HG03457 (cell line): ENCODE measurements around the gene PEX5L.
"Not testable (repeated sequence)": the region's sequence is repeated elsewhere in the genome, so short reads cannot be mapped to it uniquely, and the experiment has no call there.

Experiments
- ATAC-seq: cut with Tn5 transposase; IDR thresholded peaks from one replicate; pipeline ENCODE4 v1.9.1; 2021; ENCODE audit warnings: moderate number of reproducible peaks; ENCODE audit not compliant: unreplicated experiment

The PEX5L gene

DNA sequence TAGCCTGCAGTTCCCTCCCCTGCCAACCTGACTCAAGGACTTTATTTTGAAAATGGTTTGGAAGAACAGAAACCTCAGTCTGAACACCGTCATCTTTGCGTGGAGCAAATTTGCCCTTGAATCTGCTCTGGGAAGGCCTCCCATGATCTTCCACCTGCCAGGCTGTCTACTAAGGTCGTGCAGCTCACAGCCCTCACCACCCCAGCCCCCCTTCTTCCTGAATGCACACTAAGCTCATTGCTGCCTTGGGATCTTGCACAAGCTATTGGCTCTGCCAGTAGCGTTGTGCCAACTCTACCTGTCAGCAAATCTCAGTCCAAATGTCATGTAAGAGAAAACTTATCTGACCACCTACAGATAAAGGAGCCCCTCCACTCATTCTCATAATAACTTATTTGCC is 242.4 kb downstream of the PEX5L start:
- no peak for ATAC-seq

DNA sequence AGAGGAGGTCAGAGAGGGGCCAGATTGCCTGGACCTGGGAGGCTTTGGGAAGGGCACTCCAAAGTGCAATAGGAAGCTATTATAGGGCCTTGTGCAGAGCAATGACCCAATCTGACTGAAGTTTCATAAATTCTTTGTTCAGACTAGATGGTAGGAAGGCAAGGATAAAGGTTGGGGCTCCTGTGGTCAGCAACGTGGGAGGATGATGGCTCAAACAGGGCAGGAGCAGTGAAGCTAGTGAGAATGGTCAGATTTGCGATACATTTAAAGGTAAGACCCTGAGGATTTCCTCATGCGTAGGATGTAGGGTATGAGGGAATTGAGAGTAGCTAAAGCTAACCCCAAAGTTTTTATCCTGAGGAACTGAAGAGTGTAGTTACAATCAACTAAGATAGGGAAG is 244.9 kb downstream of the PEX5L start:
- no peak for ATAC-seq

DNA sequence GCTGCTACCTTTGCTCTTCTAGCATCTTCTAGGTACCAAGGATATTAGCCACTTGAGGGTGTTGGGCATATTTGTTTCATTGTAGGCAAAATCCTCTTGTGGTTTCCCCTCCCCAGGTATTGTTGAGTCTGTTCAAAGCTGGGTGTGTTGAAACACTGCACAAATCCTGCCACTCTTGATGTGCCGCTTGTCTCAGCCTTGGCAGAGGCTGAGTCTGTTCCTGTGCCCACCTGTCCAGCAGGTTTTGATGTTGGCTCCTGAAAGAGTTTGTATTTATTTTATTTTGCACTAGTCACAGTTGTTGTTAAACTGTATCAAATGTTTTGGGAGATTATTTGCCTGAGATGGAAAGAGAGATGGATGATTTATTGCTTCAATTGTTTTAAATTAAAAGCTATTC is 247.7 kb downstream of the PEX5L start:
- ATAC-seq: no peak

DNA sequence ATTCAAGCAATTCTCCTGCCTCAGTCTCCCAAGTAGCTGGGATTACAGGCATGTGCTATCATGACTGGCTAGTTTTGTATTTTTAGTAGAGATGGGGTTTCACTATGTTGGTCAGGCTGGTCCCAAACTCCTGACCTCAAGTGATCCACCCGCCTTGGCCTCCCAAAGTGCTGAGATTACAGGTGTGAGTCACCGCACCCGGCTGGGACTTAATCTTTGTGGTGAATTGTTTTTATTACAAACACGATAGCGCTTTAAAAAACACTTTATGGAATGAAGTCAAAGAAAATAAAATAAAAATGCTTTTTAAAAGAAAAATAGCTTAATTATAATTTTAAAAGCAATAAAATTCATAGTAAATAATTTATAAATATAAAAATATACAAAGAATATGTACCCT is 253.9 kb downstream of the PEX5L start:
- ATAC-seq: not testable (repeated sequence)

DNA sequence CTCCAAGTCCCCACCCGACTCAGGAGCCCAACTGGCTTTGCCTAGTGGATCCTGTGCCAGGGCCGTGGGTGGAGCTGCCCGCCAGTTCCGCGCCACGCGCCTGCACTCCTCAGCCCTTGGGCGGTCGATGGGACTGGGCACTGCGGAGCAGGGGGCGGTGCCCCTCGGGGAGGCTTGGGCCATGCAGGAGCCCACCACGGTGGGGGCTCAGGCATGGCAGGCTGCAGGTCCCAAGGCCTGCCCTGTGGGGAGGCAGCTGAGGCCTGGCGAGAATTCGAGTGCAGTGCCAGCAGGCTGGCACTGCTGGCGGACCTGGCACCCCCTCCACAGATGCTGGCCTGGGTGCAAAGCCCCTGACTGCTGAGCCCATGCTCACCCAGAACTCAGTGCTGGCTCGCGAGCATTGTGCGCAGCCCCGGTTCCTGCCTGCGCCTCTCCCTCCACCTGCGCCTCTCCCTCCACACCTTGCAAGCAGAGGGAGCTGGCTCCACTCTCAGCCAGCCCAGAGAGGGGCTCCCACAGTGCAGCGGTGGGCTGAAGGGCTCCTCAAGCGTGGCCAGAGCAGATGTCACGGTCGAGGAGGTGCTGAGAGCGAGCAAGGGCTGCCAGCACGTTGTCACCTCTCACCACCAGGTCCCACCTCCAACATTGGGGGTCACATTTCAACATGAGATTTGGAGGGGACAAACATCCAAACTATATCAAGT is 261.2 kb downstream of the PEX5L start:
- no peak for ATAC-seq

DNA sequence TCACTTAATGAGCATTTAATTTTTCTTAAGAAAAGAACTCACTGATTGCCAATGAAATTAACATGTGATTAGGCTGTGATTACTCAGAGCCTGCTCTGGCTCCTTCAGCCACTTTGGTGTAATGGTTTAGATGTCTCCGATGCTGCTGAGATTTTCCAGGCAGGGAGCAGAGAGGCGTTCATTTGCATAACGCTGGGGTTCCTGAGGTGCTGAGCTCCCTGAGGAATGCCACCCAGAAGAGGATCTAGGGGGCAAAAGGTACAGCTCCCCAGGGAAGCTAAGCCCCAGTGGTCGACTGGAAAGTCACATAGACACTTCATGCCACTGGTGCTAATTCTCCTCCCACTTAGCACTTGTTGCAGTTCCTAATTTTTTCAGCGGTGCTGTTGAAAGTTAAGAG is 264.4 kb downstream of the PEX5L start:
- no peak for ATAC-seq

DNA sequence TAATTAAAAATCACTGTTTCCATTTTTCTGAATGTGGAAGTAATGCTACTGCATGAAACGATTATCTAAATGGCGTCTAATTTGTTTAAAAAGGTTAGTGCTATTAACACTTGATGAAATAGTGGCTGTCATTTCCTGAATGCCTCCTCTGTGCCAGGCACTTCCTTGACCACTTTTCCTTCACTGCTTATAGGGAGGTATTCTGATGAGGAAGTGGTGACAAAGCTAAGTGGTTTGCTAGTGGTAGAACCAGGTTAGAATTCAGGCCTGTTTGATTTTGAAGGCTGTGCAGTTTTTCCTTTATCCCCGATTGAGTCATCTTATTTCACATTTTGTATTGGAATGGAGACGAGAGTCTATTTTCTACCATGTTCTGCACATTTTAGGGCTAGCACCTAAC is 264.9 kb downstream of the PEX5L start:
- no peak for ATAC-seq

DNA sequence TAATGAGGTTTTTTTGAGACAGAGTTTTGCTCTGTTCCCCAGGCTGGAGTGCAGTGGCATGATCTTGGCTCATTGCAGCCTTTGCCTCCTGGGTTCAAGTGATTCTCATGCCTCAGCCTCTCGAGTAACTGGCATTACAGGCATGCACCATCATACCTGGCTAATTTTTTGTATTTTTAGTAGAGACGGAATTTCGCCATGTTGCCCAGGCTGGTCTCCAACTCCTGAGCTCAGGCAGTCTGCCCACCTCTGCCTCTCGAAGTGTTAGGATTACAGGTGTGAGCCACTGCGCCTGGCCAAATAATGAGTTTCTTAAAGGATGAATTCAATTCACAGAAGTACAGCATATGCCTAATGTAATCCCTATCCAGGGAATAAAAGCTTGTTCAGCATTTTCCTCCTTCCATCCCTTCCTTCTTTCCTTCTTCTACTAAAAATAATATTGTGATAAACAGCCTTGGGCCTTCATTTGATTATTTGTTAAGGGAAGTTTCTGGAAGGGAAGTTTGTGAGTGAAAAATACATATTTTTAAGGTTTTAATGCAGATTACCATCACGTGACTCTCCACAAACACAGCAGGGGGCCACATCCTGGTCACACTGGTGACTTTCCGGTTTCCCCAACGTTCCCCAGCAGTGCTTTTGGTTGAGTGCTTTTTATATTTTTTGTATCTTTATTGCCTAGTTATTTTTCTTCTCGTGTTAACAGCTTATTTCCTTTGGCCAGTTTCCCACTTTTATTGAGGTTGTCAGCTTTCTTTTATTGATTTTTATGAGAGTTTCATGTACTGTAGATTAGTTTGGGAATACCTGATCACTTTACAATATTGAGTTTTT is 267.1 kb downstream of the PEX5L start:
- ATAC-seq: no peak

DNA sequence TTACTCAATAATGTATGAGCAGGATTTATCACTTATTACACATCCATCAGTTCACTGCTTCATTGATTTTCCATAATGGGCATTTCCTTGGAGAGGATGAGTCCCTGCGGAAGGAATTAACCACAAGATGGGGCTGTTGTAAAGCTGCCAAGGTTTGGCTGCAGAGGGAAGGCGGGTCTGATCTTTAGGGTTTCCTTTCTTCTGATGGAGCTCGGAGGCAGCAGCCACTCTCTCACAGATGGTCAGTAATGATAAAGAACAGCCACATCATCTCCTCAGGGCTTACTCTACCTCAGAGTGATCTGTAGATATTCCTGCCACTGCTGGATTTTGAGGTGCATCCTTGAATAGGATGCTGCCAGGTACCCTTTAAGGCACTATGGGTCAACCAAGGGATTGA is 268.7 kb downstream of the PEX5L start:
- ATAC-seq: no peak

DNA sequence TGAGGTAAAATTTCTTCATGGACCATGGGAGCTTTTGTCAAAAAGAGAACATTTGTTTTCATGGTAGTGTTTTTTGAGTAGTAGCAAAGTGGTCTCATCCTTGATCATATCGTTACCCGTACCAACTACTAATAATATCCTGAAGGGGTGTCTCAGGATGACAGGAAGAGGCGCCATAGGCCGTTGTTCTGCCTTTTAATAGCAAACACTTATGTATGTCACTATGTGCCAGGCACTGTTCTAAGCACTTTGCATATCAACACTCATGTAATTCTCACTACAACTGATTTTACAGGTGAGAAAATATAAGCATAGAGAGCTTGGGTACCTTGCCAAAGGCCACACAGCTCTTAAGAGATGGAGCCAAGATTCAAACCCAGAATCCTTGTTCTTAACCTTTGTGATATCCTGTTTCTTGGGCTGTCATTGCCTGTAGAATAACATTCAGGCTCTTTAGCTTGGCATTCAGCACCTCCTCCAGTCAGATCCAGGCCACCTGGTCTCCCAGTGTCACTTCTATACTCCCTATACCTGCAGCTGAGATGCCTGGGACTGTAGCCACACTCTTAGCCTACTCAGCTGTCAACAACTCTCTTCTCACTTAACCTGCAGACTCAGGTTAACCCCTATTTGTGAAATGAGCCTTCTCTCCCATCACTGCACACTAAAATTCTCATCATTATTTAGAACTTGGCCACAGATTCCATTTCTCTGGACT is 270.2 kb downstream of the PEX5L start:
- ATAC-seq: no peak

DNA sequence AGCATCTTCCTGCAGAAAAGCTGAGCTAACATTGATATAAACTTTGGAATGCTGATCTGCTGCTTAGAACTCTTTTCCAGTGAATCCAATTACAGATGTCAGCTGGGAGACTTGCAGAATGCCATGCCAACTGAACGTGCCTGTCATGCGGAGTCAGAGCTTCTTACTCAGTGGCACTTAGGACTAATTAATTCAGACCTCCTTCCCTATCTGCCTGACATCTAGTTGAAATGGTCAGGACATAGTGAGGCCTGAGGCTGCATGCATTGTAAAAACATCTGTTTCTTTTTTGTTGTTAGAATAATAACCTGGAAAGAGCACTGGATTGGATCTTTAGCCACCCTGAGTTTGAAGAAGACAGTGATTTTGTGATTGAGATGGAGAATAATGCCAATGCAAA is 271.3 kb downstream of the PEX5L start:
- no peak for ATAC-seq

DNA sequence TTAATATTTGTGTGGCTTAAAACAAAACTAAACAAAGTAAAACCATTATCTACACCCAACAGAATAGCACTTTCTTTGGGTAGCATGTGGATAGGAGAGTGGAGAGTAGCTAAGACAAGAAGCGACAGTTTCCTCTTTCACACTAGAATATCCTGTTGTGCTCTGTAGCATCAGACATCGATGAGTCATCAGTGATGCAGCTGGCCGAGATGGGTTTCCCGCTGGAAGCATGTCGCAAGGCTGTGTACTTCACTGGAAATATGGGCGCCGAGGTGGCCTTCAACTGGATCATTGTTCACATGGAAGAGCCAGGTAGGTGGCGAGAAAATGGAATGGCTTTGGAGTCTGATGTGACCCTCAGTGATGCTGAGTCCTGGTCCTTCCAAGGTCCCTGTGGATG is 275.8 kb downstream of the PEX5L start:
- no peak for ATAC-seq

DNA sequence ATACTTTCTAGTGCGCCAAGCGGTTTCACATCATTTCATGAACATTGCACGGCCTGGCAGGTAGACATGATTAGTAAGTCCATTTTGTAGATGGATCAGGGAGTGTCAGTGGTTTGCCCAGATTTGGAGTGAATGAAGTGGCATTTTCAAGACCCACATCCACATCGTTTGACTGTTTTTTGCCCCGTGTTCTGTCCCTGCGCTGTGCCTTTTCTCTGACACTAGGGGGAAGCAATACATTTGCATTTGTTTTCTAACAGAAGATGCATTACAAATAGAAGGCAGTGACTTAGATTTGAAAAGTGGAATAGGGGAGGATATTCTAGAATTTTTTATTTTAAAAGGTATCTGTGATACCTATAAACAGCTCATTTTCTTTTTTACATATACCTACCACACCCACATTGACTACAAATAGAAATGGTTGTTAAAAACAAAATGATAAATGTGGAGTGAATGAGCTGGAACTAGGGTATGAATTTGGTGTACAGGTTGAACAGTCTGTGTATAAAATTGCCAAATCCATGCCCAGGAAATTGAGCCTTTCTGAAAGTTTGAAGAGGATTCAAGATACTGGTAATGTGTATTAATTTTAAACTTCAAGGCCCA is 285.9 kb downstream of the PEX5L start:
- no peak for ATAC-seq

DNA sequence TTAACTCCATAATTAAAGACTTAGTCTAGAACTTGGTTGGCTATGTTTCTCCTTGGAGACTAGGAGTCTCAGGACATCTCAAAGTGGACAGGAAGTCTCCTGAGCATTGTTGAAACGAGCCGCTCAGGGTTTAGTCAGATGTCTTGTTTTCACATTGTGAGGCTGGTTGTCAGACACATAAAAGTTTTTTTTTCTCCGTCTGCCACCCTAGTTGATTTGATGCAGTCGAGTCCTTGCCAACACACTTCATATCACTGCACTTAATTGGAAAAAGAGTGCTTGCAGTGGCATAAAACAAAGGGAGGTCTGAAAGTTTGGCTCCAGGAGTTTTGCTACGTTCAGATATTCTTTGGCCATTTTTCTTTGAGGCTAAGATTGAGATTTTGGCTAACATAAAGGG is 291.0 kb downstream of the PEX5L start:
- ATAC-seq: no peak

DNA sequence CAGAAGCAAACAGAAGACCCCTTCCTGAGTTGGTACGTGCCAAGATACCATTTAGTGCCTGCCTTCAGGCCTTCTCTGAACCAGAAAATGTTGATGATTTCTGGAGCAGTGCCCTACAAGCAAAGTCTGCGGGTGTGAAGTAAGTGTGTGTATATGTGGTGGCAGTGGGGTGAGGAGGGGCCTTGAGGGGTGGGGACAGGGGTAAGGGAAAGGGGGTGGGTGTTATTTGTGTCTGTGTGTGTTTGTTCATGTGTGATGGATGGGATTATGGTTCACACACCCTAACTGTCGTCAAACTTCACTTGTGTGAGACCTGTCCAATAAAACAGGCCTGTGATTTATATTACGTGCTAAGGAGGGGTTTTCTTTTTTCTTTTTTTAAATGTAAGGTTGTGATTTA is 291.7 kb downstream of the PEX5L start:
- ATAC-seq: no peak
